NCI-H1048 (cell line): ENCODE data around the gene MYEOV.
A peak's percentile ranks its signal among the peaks of the same experiment; 100 is the strongest.

ENCODE experiments used
- DNase-seq: peaks from one replicate; lab custom pipeline; 2025; lab: John Stamatoyannopoulos, UW

The MYEOV gene

GRCh38 chr11:69293819-69294505, at the start of gene MYEOV:
Gene MYEOV, plus strand, starts transcription at chr11:69294155. Its CDS starts 1,200 bp downstream, at chr11:69295355.
- peak; percentile 38 for DNase-seq

- DNase-seq, result no peak
These were observed 49.7 kb upstream of the MYEOV start for GRCh38 chr11:69244266-69244665.

DNA sequence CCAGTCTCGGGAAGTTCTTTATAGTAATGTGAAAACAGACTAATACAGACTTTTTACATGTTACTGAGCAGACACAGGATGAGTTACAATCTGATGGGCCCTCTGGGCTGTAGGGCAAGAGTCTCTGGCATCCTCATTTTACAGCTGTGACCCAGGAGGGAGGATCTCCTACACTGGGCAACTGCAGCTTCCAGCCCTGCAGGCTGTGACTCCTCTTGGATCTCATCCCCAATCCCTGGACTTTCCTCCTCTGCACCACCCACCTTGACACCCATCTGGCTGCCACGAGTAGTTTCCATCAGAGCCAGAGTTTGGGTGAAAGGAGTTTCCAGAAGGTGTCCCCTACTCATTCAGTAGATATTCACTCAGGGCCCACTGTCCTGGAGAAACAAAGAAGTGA, 48.9 kb upstream of the MYEOV start:
- DNase-seq, result no peak

DNA sequence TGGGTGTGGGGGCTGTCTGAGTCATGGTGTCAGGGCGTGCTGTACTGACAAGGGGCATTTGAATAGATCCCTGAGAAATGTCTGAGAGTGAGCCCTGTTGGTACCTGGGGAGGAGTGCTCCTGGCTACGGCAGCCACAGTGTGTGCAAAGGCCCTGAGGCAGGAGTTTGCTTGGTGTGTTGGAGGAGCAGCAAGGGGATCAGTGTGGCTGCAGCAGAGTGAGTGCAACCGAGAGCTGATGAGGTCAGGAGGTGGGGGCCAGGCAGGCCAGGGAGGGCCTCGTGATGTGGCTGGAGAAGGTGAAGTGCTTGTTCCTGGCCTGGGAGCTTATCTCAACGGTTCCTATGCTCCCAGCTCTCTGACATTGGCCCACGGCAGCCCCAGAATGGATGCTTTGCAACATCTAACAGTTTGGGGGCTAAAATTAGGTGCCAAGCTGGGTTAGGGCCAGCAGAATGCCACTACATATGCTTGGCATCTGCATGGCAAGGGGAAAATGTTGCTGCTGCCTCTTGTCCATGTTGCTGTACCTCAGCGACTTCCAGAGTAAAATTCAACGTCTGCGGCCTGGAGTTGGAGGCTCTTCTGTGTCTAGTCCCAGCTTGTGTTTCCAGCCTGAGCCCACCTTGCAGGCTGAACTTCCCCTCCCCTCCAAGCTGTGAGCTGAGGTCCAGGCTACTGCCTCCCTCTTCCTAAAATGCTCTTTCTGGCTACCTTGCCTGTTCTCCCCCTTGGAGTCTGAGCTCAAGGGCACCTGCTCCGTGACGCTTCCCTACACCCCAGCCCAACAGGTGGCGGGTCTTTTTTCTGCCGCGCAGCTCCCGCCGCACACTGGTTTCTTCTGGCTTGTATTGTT, 48.2 kb upstream of the MYEOV start:
- DNase-seq, result no peak

DNA sequence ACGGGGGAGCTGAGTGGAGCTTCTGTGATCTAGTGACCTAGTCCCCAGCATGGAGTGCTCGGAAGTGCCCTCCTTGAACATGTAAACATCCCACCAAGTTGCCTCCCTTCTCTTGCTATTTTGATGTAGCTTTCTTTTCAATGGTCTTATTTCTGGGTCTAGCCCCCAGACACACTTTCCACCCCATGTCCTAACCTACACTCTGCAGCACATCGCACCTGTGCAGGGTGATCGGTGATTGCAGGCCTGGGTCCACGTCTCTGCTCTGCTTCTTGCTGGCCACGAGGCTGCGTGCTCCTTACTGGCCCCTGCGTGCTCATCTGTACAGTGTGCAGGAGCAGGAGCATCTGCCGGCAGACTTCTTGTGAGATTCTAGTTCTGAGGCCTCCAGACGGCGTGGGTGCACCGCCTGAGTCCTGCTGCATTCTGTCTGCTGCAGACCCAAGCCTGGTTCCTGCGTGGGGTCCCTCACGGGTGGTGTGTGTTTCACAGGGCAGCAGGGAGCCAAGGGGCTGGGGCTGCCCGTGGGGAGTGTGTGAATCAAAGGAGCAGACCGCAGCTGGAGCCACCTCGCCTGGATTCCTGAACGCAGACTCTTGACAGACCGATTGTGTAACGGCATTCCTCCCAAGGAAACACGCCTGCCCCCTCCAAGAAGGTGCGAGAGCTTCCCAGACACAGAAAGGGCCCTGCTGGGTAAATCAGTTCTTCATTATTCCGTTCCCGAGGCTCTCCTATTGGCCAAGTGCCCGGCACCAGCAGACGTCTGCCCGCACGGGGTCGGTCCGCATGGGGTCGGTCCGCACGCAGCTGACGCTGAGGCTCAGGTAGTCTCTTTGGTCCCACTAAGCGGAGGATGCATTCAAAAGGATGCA, 44.4 kb upstream of the MYEOV start:
- DNase-seq, result no peak

- no peak for DNase-seq
These were observed 43.5 kb upstream of the MYEOV start for GRCh38 chr11:69250186-69251056.

DNA sequence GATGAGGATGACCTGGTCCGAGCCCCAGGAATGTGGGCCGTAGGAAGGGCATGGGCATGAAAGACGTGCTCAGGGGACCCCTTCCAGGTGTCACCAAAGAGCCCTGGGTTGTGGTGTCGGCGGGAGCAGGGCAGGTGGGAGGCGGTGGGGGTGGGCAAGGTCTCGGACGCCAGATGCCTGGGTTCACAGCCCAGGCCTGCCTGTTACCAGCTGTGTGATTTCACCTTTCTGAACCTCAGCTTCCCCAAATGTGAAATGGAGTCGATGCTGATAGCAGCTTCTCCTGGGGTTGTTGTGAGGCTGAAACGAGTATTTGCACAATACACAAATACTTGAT, 42.9 kb upstream of the MYEOV start:
- DNase-seq, result no peak

GRCh38 chr11:69251639-69252489, 42.1 kb upstream of the MYEOV start:
- DNase-seq, result no peak

GRCh38 chr11:69252490-69252837, 41.5 kb upstream of the MYEOV start:
- DNase-seq, result no peak

DNA sequence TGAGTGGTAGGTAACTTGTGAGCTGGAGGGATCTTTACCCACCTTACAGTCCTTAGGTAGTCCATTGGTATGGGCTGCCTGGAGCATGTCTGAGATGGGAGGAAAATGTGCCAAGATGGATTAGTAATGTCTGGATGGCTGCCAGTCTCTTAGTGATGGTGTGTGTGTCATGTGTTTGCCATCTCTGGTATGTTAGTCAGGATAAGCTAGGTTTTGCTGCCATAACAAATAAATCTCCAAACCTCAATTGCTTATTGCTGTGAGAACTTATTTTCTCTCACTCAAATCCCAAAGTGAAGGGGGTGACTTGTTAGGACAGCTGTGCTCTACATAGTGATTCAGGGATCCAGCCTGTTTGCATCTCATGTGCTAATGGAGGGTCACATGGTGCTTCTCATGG, 40.9 kb upstream of the MYEOV start:
- no peak for DNase-seq

GRCh38 chr11:69257134-69257533, 36.8 kb upstream of the MYEOV start:
- DNase-seq, result no peak

DNA sequence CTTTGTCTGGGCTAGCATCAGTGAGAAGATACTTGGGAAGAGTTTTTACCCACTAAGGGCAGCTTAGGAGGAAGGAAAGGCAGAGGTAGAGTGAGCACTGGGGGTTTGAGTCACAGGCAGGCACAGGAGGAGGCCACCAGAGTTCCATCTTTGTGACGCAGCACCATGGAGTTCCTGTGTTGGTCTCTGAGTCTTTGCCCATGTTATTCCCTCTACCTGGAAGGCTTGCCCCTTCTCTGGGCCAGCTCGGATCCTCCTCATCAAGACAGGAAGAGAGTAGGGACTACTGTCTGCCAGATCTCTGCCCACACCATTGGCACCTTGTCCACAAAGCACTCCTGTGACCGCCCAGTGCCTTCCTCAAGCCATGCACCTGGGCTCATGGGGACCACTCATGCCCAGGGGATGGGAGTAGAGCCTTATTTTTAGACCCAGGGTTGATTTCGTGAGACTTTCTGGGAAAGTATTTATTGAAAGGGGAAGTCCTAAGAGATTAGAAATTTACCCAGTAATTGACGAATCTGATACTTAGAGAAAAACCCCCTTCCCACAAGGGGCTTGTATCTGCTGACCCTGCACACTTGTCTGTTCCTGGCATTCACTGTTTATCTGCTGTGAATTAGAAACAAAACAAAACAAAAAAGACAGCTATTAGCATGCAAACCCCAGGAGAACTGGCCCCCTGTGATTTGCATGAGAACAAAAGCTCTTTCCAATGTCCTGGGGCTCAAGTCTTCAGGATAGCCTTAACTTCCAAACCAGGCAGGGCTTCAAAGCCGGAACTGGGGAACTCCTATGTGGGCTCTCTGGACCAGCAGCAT, 35.9 kb upstream of the MYEOV start:
- no peak for DNase-seq

- DNase-seq, result no peak
These were observed 34.9 kb upstream of the MYEOV start for GRCh38 chr11:69259096-69259495.

GRCh38 chr11:69260622-69261021, 33.3 kb upstream of the MYEOV start:
- no peak for DNase-seq

DNA sequence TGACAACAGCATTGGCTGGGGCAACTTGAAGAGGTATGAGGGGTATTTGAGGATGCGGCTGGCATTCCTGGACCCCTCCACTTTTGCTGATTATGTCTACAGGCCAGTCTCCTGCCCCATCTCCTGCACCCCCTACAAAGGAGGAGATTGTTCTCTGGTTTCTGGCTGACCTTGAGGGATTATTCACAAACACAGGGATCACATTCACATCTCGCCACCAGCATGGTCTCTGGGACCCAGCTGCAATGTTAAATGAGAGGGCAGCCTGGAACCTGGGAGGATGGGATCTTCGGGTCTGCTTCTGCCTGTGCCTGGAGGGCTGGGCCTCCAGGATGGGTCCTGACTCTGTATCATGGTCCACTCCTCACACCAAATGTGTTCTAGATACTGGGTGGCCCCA, 32.8 kb upstream of the MYEOV start:
- no peak for DNase-seq

- no peak for DNase-seq
These were observed 30.8 kb upstream of the MYEOV start for GRCh38 chr11:69262918-69263735.

GRCh38 chr11:69263736-69264052, 30.3 kb upstream of the MYEOV start:
- DNase-seq, result no peak

- DNase-seq, result no peak
These were observed 29.5 kb upstream of the MYEOV start for GRCh38 chr11:69264486-69264885.

DNA sequence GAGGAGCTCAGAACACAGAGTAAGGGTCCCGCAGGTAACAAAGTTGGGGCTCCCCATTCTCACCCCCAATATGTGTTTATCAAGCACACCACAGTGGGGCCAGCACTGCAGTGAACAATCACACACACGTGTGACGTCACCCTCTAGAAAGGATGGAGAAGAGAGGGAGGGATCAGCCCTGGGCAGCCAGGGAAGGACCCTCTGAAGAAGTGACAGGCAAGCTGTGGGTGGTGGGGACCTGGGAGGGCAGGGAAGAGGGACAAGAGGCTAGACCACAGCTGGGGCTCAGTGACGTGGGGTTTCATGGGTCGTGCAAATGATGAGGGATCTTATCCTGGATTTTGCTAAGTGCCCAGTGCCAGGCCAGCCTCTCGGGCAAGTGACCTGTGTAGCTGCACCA, 28.7 kb upstream of the MYEOV start:
- DNase-seq, result no peak
